ENCODE measurements around the gene ZW10.
"Not testable (repeated sequence)": the region's sequence is repeated elsewhere in the genome, so short reads cannot be mapped to it uniquely, and the experiment has no call there.

DNA sequence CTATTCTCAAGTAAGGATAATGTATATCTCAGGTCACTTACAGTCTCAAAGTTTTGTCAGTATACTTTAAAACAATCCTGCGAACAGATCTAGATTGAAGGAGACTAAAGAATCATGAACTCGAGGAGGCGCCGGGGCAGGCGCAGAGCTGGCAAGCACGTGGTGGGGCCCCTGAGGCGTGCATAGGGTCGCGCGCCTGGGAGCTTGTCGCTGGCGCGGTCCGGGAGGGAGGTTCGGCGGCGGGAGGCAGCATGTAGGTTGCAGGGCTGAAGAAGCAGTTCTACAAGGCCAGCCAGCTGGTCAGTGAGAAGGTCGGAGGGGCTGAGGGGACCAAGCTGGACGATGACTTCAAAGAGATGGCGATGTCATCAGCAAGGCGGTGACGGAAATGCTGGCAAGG lies 15.5 kb upstream of the ZW10 start:
- not testable (repeated sequence) for TF ChIP-seq POLR2A, POLR2AphosphoS5 (IDR thresholded peaks at IDR 0.05)
- TF ChIP-seq, protein P1, sequence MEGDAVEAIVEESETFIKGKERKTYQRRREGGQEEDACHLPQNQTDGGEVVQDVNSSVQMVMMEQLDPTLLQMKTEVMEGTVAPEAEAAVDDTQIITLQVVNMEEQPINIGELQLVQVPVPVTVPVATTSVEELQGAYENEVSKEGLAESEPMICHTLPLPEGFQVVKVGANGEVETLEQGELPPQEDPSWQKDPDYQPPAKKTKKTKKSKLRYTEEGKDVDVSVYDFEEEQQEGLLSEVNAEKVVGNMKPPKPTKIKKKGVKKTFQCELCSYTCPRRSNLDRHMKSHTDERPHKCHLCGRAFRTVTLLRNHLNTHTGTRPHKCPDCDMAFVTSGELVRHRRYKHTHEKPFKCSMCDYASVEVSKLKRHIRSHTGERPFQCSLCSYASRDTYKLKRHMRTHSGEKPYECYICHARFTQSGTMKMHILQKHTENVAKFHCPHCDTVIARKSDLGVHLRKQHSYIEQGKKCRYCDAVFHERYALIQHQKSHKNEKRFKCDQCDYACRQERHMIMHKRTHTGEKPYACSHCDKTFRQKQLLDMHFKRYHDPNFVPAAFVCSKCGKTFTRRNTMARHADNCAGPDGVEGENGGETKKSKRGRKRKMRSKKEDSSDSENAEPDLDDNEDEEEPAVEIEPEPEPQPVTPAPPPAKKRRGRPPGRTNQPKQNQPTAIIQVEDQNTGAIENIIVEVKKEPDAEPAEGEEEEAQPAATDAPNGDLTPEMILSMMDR (IDR thresholded peaks at IDR 0.05) = not testable (repeated sequence)

All from transverse colon (tissue), 4 donors.